Non-pigmented ciliary epithelial cell (primary cell): ENCODE data around the gene AMPH.

Source experiments
- DNase-seq: peaks from one replicate; pipeline ENCODE4 v3.0.0-alpha.2; 2010; ENCODE audit warnings: low read depth

AMPH gene

DNA sequence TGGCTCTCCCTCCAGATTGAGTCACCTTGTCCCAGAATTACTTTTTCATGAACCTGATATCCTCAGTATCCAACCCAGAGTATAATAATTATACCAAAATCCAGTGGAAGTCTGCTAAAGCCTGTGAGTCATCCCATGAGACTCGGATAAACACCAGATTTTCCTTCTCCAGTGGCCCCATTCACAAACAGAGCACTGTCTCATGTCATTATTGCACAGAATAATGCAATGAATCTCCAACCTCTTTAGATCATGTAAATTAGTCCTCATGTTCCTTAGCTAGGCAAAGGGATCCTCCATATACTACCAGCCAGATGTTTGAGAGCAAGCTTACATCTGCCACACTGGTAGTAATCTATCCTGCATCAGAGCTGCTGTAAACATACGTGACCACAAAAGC, 89.0 kb downstream of the AMPH start:
- no peak for DNase-seq

DNA sequence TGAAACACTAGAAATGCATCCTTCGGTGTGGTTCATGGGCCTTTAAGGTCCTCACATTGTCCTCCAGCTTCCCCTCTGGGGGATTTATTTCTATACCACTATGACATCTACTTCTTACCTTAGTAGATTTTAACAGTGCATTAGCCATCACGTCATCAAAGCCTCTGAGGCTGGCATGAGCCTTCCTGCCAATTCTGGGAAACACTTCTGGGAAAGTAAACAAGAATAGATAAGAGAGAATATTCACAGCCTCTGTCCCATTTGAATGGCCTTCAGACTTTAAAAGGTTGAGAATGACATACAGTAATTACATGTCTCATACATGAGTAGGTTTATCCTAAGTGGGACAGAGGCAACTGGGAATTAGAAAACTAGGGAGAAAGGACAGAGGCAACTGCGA, 89.7 kb downstream of the AMPH start:
- DNase-seq: no peak

DNA sequence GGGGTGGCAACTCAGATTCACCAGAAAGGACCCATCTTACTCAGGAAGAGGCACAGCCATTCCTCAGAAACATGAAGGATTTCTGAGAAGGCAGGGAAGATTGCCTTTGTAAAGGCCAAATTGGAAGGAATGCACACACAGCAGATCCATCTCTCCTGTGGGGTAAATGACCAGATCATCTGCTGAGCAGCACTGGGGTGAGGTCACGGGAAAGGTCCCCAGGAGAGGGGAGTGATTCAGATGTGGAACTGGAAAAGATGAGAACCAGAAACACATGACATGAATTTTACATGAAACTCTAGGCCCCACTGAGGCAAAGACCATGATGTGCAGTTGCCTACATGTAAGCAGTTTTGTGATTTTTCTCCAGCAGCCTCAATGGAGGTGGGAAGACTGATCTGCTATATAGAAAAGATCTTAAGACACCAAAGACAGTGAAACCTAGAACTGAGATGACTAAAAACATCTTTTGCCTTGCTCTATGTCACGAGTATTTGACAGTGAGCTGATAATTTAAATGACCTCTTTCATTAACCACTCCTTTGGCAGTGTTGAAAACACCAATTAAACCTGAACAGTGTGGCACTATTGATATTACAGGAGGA, 91.6 kb downstream of the AMPH start:
- no peak for DNase-seq

DNA sequence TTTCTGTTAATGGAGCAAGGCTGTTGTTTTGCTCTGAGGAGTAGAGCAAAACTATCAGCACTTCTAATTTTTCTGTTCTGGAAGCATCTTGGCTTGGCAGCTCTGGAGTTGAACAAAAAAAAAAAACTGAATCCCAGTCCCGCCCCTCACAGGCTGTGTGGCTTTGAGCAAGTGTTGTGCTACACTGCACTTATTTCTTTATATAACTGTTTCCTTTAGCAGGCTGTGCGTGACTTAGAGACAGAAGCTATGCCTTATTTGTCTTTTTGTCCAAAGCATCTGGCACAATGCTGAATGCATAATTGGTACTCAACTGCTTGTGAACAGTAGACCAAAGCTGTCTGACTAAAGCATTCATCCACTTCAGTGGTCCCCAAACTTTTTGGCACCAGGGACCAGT, 96.1 kb downstream of the AMPH start:
- no peak for DNase-seq

DNA sequence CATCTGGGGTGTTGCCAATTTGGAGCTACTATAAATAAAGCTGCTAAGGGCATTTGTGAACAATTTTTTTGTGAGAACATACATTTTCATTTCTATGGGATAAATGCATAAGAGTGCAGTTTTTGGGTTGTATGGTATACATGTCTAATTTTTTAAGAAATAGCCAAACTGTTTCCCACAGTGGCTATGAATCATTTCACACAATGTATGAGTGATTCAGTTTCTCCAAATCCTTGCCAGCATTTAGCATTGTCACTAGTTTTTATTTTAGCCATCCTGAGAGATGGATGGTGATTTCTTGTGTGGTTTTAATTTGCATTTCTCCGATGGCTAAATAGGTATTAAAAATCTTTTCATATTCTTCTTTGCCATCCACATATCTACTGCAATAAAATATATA, 105.3 kb downstream of the AMPH start:
- no peak for DNase-seq

DNA sequence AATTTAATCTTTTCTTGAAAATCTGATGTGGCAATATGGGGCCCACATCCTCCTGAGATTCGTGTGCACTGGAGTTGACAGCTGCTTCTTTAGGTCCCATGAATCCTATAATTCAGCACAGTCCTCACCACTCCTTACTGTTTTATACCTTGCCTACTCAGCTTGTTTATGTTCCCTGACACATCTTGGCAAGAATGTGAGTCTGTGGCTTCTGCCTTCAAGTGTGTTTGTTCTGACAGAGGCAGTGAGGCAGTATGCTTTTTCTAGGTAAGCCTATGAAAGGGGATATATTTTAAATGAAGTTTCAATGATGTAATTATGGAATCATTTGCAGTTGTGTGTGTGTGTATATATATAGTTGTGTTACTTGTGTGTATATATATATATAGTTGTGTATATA, 106.4 kb downstream of the AMPH start:
- no peak for DNase-seq

DNA sequence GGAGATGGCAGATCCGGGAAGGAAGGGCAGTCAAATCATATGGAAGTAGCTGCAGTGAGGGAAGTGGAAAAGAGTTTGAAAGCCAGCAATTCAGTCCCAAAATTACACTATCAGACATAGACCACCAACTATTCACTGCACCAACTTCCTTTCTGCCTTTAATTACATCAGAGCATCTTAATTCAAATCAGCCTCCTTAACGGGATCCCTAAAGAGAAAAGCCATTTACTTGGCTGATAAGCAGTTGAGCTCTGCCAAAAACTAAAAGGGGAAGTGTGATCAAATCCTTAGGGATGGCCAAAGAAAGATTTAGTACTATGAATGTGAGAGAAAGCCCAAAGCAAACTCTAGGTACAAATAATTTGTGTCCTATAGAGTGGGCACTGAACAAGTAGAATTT, 110.4 kb downstream of the AMPH start:
- no peak for DNase-seq

DNA sequence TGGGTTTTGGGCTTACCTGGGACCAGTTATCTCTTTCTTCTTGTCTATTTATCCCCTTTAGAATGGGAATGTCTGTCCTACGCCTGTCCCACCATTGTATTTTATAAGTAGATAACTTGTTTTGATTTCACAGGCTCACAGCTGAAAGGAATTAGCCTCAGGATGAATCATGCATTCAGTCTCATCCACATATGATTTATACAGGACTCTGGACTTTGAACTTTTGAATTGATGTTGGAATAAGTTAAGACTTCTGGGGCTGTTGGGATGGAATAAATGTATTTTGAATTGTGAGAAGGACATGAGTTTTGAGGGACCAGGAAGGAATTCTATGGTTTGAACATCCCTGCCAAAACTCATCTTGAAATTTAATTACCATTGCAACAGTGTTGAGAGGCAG, 112.6 kb downstream of the AMPH start:
- DNase-seq: no peak

DNA sequence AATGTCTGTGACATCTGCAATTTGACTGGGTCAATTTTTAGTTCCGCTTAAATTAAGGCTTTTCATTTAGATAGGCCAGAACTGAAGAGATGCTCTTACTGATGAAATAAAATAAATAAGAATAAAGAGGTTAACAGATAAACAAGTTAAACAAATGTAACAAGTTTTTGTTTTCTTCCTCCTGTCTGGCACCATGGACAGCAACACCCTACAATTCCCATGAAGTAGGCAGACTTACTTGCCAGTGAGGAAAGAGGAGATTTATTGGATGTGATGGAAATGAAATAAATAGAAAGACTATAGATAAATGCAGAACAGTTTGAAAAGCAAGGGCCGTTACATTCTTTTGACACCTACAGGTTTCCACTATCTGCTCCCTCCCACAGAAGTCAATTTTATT, 118.5 kb downstream of the AMPH start:
- no peak for DNase-seq

DNA sequence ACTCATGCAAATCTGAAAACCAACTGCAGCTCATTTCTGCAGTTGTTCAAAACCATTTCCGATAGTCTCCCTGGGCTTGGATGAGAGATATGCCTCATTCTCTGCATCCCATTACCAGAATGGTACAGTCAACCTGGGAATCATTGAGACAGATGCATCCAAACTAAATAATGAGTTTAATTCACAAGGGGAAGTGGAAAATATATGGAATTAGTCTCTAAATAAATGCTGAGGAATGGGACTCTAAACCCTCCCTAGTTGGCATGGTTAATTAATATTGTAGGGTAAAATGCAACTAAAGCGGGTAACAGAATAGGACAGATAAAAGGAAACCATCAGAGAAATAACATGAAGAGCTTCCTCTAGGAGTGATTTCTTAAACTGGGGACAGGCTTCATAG, 118.9 kb downstream of the AMPH start:
- no peak for DNase-seq

DNA sequence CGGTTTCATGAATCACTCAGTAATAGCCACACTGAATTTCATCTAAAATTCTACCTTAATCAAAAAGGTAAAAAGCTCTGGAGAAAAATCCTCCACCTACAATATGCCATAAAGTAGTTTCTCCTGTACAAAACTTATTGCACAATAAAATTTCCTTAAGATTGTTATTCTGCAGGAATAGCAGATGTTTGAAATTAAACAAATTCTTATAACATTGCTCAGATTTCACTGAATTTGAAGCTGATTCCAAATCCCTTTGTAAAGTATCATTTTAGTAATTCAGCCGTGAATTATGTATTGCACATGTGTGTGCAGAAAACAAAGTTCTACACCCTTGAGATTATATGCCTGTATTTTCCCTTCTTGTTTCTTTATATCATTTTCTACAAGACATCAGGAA, 123.8 kb downstream of the AMPH start:
- DNase-seq: no peak

DNA sequence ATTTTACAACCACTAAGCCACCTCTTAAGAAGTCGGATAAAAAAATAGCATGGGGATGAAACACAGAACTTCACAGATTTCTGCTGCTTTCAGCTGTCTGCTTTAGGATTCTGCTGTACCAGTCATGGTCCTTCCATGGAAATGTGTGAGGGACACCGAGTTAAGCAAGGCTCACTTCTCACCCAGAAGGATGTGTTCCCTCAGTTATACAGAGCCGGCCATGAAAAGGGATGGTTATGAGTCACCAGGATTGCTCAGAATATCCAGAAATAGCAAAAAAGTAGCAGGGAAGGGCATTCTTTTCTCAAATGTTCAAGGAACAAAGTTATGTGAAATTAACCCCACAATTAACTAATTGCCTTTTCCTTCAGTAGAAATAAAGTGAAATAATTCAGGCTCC, 124.4 kb downstream of the AMPH start:
- DNase-seq: no peak

DNA sequence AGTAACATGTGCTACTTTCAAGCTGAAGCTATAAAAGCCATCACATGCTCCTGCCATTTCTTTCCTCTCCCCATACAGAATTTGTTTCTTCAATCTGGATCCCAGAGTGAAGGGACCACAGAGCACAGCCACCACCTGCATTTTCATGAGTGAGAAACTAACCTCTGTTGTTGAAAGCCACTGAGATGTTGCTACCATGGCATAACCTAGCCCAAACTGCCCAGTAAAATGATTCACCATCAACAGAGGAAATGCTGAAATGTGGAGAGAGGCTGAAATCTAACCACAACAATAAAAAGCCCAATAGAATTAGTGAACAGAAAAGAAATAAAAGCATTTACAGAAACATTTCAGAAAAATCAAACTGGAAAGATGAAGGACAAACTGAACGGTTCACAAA, 125.2 kb downstream of the AMPH start:
- no peak for DNase-seq

DNA sequence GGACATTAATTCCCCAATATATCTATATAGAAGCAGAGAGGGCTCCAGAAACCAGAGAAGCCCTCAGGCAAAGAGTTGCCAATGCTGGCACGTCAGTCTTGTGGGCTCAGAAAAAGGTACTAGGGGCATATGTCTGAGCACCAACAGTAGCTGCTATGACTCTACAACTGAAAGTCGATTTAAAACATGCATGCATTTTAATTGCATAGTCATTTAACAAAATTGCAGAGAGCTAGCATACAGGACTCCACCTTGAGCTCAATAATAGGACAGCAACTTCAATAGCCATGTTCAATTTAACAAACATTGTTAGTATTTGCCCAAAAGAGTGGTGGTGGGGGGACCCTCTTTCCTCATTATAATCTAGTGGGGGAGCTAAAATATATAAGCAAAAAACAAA, 126.5 kb downstream of the AMPH start:
- no peak for DNase-seq

DNA sequence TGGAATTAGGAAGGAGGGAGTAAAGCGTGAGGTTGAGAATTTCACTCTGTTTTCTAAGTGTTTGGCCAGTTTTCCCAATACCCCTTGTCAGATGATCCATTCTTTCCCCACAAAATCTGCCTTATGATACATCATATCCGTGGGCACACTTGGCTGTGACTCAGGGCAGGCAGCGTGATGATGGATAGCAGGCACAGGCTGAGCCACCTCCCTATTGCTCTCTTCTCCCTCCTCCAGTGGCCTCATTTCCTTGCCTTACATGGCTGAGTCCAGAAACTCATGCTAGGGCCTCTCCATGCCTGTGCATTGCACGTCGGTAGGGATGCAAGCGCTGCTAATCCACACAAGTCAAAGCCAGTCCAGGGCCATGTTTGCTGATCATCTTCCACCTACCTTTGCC, 128.3 kb downstream of the AMPH start:
- no peak for DNase-seq

DNA sequence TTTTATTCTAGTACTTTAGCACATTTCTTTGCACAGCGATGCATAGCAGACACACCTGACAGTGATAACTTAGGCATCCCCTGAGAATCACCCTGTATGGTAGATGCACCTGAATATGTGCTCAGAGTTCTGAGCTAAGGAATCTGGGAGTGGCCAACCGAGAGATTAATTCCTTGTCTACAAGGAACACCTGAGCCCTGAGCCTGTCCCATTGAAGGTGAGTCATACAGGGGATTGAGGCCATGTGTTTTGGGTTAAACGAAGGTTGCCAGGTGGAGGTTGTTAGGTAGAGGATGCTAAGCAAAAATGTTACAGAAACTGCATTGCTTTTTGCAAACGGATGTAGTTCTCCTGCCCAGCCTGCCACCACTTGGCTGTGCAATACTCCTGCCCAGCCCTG, 128.9 kb downstream of the AMPH start:
- DNase-seq: no peak

DNA sequence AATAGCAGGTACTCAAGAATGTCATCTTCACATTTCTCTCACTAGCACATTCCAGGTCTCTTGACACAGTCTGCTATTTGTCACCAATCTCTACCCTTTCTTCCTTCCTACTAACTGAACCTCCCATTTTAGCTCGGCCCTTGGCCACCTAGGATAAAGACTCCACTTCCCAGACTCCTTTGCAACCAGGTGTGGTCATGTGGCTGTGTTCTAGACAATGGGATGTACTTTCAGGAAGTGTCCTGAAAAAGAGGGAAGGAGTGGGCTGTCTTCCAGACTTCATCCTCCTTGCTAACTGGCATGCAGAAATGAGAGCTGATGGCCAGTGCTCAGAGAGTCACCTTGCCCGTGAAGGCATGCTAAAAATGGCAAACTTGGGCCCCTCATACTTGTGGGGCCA, 139.2 kb downstream of the AMPH start:
- DNase-seq: no peak

DNA sequence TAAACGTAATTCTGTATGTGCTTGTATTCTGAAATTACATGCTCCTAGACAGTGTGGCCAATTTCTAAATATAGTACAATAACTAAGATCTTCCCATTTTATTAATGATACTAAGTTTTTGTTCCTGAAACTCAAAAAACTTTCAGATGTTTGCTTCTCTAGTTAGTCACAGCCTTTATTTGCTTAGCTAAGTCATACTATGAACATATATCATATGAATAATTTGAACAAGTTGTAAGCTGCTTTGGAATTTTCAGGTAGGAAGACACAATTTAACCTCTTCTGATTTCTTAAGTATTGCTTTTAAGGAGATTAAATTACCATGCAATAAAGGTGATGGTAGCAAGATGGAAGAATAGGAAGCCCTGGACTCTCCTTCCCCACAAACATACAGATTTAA, 148.7 kb downstream of the AMPH start:
- DNase-seq: no peak

DNA sequence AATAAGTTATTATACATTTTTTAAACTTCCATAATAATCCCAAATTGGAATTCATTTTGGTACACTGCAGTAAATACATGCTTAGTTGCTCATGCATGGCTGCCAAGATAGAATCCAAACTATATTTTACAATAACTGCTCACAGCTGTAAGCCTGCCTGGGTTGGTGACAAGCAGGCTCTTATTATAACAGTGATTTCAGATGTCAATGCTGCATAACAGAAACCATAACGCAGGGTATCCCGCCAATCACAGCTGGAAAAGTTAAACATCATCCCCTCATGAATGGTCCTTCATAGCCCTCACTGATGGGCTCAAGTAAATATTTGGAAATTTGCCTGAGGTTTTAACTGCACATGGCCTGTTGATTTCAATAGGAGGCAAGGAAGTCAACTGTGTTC, 149.8 kb downstream of the AMPH start:
- DNase-seq: no peak

DNA sequence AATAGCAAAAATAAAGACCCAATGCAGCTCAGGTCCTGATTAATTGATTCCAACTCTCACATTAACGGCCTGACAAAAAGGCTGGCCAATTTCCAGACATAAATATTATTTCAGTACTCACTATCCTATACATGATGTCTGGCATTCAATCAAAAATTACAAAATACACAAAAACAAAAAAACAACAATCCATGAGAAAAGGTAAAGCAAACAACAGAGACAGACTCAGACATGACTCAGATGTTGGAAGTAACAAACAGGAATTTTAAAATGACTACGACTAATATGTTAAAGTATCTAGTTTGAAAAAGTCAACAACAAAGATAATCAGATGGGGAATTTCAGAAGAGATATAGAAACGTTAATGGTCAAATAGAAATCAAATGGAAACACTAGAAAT, 152.8 kb downstream of the AMPH start:
- no peak for DNase-seq

DNA sequence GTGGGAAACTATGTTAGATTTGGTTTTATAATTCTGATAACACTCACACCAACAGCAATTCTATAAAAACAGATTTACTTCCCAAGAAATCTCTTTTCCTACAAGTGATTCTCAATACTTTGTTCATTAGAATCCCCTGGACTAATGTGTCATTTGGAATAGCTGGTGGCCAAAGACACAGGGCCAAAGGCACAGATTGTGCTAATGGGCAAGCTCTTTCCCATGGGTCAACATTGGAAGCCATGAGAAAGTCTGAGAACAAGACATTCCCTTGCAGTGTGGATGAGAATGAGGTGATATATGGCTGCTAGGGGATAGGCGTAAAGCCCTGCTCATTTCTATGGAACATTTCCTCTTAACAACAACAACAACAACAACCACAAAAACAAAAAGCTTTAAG, 153.8 kb downstream of the AMPH start:
- no peak for DNase-seq

DNA sequence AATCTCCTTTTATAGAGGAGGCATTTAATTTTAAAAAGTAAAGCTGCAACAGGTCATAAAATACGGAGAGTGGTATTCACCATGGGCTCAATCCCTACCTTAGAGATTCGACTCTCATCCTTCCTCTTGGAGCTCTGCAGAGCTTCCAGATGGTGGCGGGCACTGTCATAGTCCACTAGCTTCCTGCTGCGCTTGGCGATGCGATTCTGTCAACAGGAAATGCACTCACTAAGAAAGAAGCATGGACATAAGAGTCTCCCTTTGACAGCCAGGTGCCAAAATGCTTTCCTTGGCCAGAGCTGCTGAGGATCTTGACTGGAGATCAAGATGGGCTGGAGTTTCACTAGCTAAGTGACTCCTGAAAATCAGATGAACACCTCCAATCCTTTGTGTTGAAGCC, 154.4 kb downstream of the AMPH start:
- no peak for DNase-seq

DNA sequence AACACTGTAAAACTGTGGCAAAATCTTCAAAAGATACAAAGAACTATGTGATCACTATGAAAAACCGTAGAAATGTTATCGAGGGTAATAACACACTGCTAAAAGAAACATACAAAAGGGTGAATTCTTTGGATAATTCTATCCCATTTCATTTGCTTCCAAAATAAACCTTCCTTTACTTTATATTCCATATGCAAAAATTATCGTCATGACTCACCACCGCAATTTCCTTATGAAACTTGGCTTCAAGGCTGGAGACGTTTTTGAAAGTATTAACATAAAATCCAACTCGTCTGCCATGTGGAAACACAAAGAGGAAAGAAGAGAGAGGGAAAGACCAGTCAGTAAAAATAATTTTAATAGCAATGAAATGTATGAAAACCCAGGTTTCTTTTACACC, 165.2 kb downstream of the AMPH start:
- no peak for DNase-seq

DNA sequence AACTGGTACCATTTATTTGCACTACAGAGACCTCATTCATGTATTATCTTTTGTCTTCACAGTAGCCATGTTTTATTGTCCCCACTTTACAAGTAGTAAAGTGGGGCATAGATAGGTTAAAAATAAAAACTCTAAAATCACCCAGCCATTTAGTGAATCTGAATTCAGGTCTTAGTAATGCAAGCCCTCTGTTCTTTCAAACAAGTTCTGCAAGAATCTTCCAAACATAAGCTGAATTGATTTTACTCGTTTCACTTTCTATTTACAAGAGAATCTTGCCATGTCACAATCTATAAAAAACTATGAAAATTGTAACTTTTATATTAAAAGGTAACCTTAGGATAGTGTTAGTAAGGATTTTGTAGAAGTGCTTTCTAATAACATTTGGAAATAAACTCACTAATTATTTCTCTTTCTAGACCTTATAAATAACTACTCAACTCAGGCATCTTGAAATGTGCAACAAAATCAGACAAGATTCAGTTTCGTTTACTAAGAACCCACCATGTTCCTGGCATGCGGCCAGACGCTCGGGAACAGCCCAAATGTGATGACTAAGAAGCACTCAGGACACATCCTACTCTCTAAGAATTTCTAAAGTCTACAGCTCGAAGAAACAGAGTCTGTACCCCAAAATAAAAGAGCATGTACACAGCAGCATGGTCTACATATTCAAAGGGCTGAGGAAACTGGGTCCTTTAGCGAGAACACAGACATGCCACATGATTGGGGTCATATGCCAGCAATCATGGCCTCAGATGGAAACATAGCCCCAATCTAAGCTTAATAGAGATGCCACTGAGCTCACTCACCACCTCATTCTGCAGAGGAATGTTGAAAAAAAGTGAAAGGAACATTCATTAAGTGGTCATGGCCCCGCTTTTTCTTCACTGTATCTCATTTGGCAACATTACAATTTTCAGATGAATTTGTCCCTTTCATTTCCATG, 167.6 kb downstream of the AMPH start:
- peak; percentile 27 for DNase-seq
